ENCODE measurements around the gene RGL1.
"Not testable (repeated sequence)": the region's sequence is repeated elsewhere in the genome, so short reads cannot be mapped to it uniquely, and the experiment has no call there.

The RGL1 gene

GRCh38 chr1:183804916-183805841, at the start of gene RGL1:
TSS of gene RGL1 (plus strand) at chr1:183805120. CDS start at chr1:183805298, 178 bp downstream.
- peak; percentile 6 for DNase-seq

DNA sequence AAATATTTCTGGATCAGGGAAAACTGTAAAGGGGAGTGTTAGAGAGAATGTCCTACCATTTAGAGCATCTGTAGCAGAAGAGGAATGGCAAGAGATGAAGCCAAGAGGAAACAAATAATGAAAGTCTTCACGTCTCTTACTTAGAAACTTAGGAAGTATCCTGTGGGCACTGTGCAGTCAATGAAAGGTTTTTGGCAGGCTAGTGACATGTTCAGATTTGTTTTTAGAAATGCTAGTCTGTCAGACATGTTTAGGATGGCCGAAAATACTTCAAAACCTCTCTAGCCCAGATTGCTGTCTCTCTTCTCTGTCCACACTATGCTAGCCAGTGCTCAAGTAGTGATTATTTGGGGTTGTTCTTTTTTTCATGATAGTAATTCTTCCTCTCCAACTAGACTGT, 48.6 kb upstream of the RGL1 start:
- no peak for DNase-seq

DNA sequence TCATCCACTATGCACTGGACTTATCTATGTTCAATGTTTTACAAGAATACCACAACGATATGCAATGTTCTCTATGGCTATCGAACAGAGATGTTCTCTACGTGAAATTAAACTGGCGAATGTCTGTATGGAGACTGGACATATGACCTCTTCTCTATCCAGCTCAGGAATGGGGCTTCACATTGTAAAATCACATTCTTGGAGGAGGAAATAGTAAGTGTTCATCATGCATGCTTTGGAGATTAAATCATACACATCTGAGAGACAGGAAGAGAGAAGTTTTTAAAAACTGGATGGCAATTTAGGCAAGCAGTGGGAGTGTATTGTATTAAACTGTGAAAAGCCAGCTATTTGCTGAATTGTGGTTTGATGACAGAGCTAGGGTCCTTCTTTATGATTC, 47.9 kb upstream of the RGL1 start:
- DNase-seq: no peak

DNA sequence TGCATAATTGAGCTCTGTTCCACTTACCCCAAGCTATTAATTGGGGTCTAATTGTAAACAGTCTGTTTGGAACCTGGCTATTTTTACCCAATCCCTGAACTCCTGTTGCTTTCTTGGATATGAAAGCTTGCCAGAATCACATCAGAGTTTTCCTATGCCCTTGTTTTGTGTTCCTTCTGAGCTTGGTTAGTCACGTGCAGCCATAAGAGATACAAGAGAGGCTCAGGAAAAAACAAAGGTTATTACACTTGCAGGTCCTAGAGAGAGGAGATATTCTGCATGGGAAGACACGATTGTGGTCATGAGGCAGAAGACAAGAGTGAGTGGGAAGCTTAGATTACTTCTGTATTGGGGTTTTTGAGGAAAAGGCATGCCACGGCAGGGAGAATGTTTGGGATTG, 46.0 kb upstream of the RGL1 start:
- no peak for DNase-seq

DNA sequence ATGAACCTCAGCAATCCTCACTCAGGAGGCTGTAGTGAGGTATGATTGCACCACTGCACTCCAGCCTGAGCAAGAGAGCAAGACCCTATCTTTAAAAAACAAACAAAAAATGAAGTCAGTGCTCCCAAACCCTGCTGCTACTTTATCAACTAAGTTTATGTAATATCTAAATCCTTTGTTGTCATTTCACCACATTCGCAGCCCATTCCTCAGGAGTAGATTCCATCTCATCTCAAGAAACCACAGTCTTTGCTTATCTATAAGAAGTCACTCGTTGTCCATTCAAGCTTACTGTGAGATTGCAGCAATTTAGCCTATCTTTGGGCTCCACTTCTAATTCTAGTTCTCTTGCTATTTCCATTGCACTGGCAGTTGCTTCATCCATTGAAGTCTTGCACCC, 44.3 kb upstream of the RGL1 start:
- no peak for DNase-seq

DNA sequence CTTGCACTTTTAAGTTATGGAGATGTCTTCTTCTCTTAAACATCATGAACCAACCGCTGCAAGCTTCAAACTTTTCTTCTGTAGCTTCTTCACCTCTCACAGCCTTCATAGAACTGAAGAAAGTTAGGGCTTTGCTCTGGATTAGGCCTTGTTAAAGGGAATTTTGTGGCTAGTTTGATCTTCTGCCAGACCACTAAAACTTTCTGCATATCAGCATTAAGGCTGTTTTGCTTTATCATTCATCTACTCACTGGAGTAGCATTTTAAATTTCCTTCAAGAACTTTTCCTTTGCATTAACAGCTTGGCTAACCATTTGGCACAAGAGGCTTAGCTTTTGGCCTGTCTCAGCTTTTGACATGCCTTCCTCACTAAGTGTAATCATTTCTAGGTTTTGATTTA, 43.0 kb upstream of the RGL1 start:
- no peak for DNase-seq

- DNase-seq: not testable (repeated sequence)
Observed at GRCh38 chr1:183762856-183763255, 42.1 kb upstream of the RGL1 start.

DNA sequence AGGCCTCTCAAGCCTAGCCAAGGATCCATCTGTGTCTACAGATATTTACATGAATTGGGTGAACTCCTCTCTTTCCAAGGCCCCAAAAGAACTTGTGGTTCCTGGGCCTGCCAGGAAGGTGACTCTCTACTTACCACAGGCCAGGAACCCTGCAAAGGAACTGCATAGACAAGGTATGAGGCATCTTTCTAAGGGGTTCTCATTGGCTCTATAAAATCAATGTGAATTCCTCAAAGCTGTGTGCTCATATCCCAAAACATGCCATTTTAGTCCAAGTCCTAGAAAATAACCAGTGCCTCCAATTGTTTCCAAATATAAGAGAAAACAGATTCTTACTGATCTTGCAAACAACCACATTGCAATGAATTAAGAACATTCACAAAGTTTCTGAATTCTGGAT, 39.9 kb upstream of the RGL1 start:
- no peak for DNase-seq

- DNase-seq: no peak
Observed at GRCh38 chr1:183769956-183770815, 34.7 kb upstream of the RGL1 start.

GRCh38 chr1:183770816-183771128, 34.1 kb upstream of the RGL1 start:
- DNase-seq: no peak

- no peak for DNase-seq
Observed at GRCh38 chr1:183773482-183774274, 31.2 kb upstream of the RGL1 start.

DNA sequence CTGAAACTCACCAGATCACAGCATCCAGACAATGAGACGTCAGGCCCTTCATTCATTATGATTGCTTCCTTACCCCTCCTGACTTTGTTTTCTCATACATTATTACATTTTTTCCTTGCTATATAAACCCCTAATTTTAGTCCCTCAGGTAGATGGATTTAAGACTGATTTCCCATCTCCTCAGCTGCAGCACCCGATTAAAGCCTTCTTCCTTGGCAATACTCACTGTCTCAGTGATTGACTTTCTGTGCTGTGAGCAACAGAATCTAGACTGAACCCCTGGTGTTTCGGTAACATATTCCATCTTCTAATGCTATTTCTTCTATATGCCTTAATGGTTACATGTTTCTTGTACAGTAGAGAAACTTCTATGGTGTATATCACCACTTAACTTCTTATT, 30.0 kb upstream of the RGL1 start:
- DNase-seq: no peak

DNA sequence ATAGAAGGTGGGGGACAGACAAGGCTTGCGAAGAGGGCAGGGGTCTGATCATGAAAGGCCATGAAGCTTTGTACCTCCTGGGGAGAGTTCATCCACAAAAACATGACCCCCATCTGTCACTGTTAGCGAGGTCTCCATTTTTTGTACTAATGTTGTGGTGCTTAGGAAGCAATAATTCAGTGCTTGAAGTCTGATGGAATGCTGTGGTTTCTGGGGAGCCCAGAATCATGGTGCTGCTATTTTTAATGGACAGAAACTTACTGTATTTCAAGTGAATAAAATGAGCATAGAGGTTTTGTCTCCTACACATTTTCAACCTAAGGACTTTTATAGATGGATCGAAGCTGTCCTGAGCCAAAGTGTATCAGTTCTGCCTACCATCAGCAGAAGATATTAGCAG, 28.2 kb upstream of the RGL1 start:
- DNase-seq: no peak

DNA sequence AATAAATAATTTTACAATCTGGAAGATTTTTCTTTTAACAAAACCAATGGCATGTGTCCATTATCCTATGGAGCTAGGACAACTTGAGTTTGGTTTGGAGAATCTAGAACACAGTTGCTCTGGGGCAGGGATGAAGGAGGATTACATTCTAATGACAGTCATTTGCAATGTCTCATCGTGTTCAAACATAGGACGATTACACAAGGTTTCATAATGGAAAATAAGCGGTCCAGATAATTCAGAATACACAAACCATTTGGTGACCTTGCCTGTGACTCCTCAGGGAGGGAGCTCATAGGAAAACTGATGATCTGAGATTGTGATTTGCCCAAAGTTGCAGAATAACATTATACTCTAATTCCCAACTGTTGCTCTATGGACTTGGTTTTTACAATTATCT, 27.6 kb upstream of the RGL1 start:
- DNase-seq: no peak

DNA sequence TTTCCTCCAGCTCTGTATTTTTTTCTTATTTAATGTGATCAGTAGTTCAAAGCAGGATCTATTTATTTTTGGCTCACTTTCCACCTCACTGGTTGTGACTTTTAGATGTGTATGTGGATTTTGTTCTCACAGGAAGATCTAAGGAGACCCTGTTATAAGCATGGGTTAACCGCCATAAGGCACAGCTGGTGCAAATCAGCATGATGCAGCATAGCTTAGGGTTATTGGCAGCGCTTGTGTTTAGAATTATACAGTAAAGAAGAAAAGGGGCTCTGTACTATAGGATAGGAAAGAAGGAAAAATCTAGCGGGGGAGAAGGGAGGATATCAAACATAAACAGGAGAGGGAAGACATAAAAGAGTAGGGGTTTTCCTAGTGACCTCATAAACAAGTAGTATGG, 26.9 kb upstream of the RGL1 start:
- no peak for DNase-seq

DNA sequence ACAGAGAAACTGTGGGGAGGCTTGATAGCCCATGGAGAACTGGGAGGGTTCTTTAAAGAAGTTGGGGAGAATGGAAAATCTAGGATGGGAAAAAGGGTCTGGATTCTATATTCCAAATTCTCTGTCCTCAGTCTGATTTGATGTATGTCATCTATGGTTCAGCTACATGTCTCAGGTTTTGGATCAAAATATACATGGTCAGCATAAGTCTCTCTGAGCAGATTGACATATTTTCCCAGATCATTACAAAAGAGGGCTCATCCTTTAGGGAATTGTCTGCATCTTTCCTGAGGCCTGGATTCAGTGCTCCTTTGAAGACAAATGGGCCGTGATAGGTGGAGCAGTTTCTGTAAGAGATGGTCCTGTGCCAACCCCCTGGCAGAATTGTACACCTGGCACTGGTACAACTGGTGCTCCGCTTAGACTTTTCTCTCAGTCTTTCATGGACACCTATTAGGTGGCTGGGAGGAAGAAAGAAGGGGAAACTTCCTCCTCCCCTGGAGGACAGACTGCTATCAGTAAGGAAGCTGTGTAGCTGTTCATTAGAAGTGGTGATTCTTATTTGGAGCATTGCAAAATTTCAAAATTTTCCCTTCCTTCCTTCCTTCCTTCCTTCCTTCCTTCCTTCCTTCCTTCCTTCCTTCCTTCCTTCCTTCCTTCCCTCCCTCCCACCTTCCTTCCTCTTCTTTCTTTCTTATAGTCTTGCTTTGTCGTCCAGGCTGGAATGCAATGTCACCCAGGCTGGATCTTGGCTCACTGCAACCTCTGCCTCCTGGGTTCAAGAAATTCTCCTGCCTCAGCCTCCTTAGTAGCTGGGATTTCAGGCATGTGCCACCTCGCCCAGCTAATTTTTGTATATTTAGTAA, 26.1 kb upstream of the RGL1 start:
- no peak for DNase-seq

DNA sequence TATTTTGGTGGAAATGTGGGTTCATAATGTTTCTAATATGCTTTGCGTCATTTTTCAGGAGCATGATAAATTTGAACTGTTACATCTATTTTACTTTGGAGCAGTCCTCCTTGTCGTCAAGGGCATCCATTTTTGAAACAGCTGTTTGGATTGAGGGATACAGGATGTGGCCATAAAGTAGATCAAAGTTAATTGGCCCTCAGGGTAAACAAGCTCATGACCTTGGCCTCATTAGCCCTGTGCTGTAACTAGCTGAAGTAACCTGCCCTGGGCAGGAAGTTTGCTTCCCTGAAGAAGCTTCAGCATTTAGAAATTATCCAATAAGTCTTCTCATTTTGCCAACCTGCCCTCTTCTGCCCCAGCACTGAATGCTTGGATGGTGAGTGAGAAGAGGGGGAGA, 24.8 kb upstream of the RGL1 start:
- no peak for DNase-seq

DNA sequence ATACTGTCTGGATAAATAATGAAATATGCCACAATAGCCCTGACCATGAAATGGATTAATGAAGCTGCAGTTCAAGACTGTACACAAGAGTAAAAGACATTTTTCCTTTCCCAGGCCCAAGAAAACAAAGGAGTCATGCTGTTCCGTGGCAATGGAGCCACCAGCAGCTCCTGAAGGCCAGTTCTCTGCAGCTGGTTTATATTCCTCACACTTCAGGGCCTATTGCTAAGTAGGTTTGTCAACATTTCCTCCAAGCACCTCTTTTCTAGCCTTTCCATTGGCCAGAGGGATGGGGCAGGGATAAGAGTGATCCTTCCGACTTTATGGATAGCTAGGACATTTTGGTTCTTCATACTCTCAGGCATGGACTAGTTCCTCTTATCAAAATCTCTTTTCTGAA, 24.2 kb upstream of the RGL1 start:
- no peak for DNase-seq

DNA sequence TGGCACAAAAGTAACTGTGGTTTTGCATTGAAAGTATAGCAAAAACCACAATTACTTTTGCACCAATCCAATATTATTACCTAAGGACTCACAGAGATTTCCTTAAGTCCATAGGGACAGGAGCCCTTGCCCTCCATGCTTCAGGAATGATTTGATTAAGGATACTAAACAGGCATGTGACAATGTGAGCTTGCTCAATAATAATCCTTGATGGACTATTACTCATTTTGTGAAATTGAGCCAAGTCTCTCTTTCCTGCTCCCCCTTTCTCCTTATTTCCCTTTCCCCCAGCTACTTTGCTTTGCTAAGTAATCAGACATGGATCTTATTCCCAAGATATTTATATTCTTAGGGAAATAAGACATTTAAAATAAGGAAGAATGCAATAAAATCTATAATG, 21.6 kb upstream of the RGL1 start:
- no peak for DNase-seq

- no peak for DNase-seq
Observed at GRCh38 chr1:183783767-183784637, 20.9 kb upstream of the RGL1 start.

DNA sequence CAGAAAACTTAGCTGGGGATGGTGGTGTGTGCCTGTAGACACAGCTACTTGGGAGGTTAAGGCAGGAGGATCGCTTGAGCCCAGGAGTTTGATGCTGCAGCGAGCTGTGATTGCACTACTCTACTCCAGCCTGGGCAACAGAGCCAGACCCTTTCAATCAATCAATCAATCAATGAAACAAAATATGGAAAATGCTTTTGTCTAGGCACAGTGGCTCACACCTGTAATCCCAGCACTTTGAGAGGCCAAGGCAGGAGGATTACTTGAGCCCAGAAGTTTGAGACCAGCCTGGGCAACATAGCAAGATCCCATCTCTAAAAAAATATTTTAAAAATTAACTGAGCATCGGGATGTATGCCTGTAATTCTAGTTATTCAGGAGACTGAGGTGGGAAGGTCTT, 19.0 kb upstream of the RGL1 start:
- not testable (repeated sequence) for DNase-seq
